Gastroesophageal sphincter (tissue), 3 donors: ENCODE data around the gene RTL10.

ENCODE experiments used
- EP300 ChIP-seq: sonication (generic); formaldehyde crosslinking; IDR thresholded peaks from one replicate; pipeline ENCODE4 v1.6.1; 2017; ENCODE audit warnings: antibody characterized with exemption, mild to moderate bottlenecking
- POLR2A ChIP-seq, 2 donors: fragments of 450-650 bp; IDR thresholded peaks; one replicate each; pipeline ENCODE4 v1.6.1; 2017; ENCODE audit warnings: antibody characterized with exemption in 2 of 2, mild to moderate bottlenecking in 2 of 2, moderate library complexity in 1 of 2
- POLR2AphosphoS5 ChIP-seq: sonication (generic); formaldehyde crosslinking; IDR thresholded peaks from one replicate; pipeline ENCODE4 v1.6.1; 2017; ENCODE audit warnings: antibody characterized with exemption
- TF ChIP-seq, protein P1 (sequence below), 4 experiments: fragments of 200-600 bp in 2 of 4; fragments of 450-650 bp in 2 of 4; sonication (generic) in 1 of 4; IDR thresholded peaks; one replicate each; pipeline ENCODE4 v1.5.1; 2017 to 2019; ENCODE audit warnings: antibody characterized with exemption in 4 of 4, mild to moderate bottlenecking in 2 of 4, moderate library complexity in 2 of 4

DNA sequence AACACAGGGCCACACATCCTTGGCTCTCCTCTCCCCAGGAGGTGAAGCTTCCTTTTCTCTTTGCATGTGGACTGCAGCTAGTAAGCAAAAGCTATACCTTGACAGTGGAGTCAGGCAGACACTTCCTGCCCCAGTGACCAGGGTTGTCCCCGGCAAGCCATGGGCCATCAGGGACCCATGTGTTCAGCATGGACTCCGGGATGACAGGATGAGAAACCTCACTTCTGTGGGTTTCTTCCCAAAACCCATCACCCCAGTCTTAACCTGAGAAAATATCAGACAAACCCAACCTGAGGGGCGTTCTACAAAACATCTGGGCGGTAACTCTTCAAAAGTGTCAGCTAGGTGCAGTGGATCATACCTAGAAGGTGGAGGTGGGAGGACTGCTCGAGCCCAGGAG lies 40.2 kb downstream of the RTL10 start:
- TF ChIP-seq POLR2AphosphoS5 (no peak), POLR2A (IDR thresholded peaks at IDR 0.05) (no peak), EP300 (no peak)
- TF ChIP-seq, protein P1, sequence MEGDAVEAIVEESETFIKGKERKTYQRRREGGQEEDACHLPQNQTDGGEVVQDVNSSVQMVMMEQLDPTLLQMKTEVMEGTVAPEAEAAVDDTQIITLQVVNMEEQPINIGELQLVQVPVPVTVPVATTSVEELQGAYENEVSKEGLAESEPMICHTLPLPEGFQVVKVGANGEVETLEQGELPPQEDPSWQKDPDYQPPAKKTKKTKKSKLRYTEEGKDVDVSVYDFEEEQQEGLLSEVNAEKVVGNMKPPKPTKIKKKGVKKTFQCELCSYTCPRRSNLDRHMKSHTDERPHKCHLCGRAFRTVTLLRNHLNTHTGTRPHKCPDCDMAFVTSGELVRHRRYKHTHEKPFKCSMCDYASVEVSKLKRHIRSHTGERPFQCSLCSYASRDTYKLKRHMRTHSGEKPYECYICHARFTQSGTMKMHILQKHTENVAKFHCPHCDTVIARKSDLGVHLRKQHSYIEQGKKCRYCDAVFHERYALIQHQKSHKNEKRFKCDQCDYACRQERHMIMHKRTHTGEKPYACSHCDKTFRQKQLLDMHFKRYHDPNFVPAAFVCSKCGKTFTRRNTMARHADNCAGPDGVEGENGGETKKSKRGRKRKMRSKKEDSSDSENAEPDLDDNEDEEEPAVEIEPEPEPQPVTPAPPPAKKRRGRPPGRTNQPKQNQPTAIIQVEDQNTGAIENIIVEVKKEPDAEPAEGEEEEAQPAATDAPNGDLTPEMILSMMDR (IDR thresholded peaks at IDR 0.05) = no peak
